Subcutaneous abdominal adipose tissue (tissue), 5 donors: Measurements from ENCODE around the gene FUBP3.
"Not testable (repeated sequence)": the region's sequence is repeated elsewhere in the genome, so short reads cannot be mapped to it uniquely, and the experiment has no call there.

Experiments used
- H3K27ac ChIP-seq: one replicate; pipeline ENCODE4 v1.7.0; 2013; ENCODE audit warnings: low read depth, mild to moderate bottlenecking, inconsistent platforms, low read length, moderate library complexity
- H3K27me3 ChIP-seq, 5 donors: one replicate each; pipeline ENCODE4 v1.7.0; 2013; ENCODE audit warnings: low read length in 5 of 5, inconsistent platforms in 1 of 5; ENCODE audit not compliant: control insufficient read depth in 5 of 5, insufficient read depth in 4 of 5
- H3K36me3 ChIP-seq, 5 donors: one replicate each; pipeline ENCODE4 v1.7.0; 2013; ENCODE audit warnings: low read length in 5 of 5; ENCODE audit not compliant: control insufficient read depth in 5 of 5, insufficient read depth in 5 of 5
- H3K4me1 ChIP-seq, 5 donors: one replicate each; pipeline ENCODE4 v1.7.0; 2013; ENCODE audit warnings: low read length in 5 of 5, mild to moderate bottlenecking in 3 of 5, moderate library complexity in 1 of 5; ENCODE audit not compliant: control insufficient read depth in 5 of 5, insufficient read depth in 5 of 5
- H3K4me3 ChIP-seq, 5 donors: one replicate each; pipeline ENCODE4 v1.7.0; 2013; ENCODE audit warnings: low read length in 5 of 5, low read depth in 1 of 5
- H3K9ac ChIP-seq, 5 donors: one replicate each; pipeline ENCODE4 v1.7.0; 2013; ENCODE audit warnings: low read length in 5 of 5, mild to moderate bottlenecking in 4 of 5, moderate library complexity in 3 of 5
- H3K9me3 ChIP-seq, 5 donors: one replicate each; pipeline ENCODE4 v1.7.0; 2013; ENCODE audit warnings: low read length in 5 of 5; ENCODE audit not compliant: control insufficient read depth in 5 of 5
- donor health status: healthy.
- donor health status: healthy.
- donor health status: healthy.
- donor health status: healthy.
- donor health status: healthy.

The FUBP3 gene

GRCh38 chr9:130555968-130556367 is 23.4 kb upstream of the FUBP3 start:
- H3K27ac ChIP-seq, result no peak overlapping the region
- H3K36me3 ChIP-seq, result no peaks in the 10 kb centered on the region
- H3K4me3 ChIP-seq, result no peak overlapping the region
- H3K4me1 ChIP-seq, result no peaks in the 10 kb centered on the region
- H3K9me3 ChIP-seq, result peaks cover 0 to 8% (median 5%) of the 10 kb centered on the region in 5 donors
- H3K9ac ChIP-seq, result no peak overlapping the region
- H3K27me3 ChIP-seq, result peaks cover 9 to 22% (median 20%) of the 10 kb centered on the region in 5 donors

- Histone ChIP-seq H3K4me3 (no peak overlapping the region), H3K4me1 (no peaks in the 10 kb centered on the region), H3K27ac (no peak overlapping the region), H3K36me3 (no peaks in the 10 kb centered on the region), H3K9me3 (peaks cover 0 to 8% (median 5%) of the 10 kb centered on the region in 5 donors), H3K27me3 (peaks cover 9 to 21% (median 17%) of the 10 kb centered on the region in 5 donors), H3K9ac (no peak overlapping the region)
Observed at GRCh38 chr9:130556396-130557076, 22.8 kb upstream of the FUBP3 start.

GRCh38 chr9:130557077-130557468 is 22.3 kb upstream of the FUBP3 start:
- Histone ChIP-seq H3K4me3 (no peak overlapping the region), H3K36me3 (no peaks in the 10 kb centered on the region), H3K27ac (no peak overlapping the region), H3K9me3 (peaks cover 0 to 8% (median 5%) of the 10 kb centered on the region in 5 donors), H3K4me1 (no peaks in the 10 kb centered on the region), H3K27me3 (peaks cover 9 to 16% (median 13%) of the 10 kb centered on the region in 5 donors), H3K9ac (no peak overlapping the region)

- Histone ChIP-seq H3K36me3 (no peaks in the 10 kb centered on the region), H3K27me3 (peaks cover 4 to 14% (median 5%) of the 10 kb centered on the region in 5 donors), H3K27ac (no peak overlapping the region), H3K9ac (no peak overlapping the region), H3K4me1 (no peaks in the 10 kb centered on the region), H3K9me3 (no peaks in the 10 kb centered on the region), H3K4me3 (no peak overlapping the region)
Observed at GRCh38 chr9:130561056-130561455, 18.3 kb upstream of the FUBP3 start.

- H3K9me3 ChIP-seq, H3K27me3 ChIP-seq, H3K4me1 ChIP-seq, H3K9ac ChIP-seq, H3K27ac ChIP-seq, H3K4me3 ChIP-seq, H3K36me3 ChIP-seq: not testable (repeated sequence)
Observed at GRCh38 chr9:130562525-130562924, 16.9 kb upstream of the FUBP3 start.

- Histone ChIP-seq H3K36me3 (no peaks in the 10 kb centered on the region), H3K4me1 (no peaks in the 10 kb centered on the region), H3K27ac (no peak overlapping the region), H3K9ac (no peak overlapping the region), H3K9me3 (no peaks in the 10 kb centered on the region), H3K4me3 (no peak overlapping the region), H3K27me3 (peaks cover 0 to 6% (median 0%) of the 10 kb centered on the region in 5 donors)
Observed at GRCh38 chr9:130563797-130564196, 15.6 kb upstream of the FUBP3 start.

- no peaks in the 10 kb centered on the region for H3K4me1 ChIP-seq
- no peaks in the 10 kb centered on the region for H3K36me3 ChIP-seq
- H3K27me3 ChIP-seq, result peaks cover 0 to 6% (median 0%) of the 10 kb centered on the region in 5 donors
Observed at GRCh38 chr9:130565792-130566191, 13.6 kb upstream of the FUBP3 start.

GRCh38 chr9:130570208-130570607 is 9.2 kb upstream of the FUBP3 start:
- Histone ChIP-seq H3K27ac (no peak overlapping the region), H3K4me3 (no peak overlapping the region), H3K27me3 (peaks cover 0 to 2% (median 0%) of the 10 kb centered on the region in 5 donors), H3K36me3 (no peaks in the 10 kb centered on the region), H3K4me1 (no peaks in the 10 kb centered on the region), H3K9me3 (no peaks in the 10 kb centered on the region), H3K9ac (no peak overlapping the region)

More at GRCh38 chr9:130565792-130566191, 13.6 kb upstream of the FUBP3 start:
- Histone ChIP-seq H3K9me3 (no peaks in the 10 kb centered on the region), H3K4me3 (no peak overlapping the region), H3K9ac (no peak overlapping the region), H3K27ac (no peak overlapping the region)

- H3K36me3 ChIP-seq, result no peaks in the 10 kb centered on the region
- H3K9ac ChIP-seq, result no peak overlapping the region
- H3K9me3 ChIP-seq, result no peaks in the 10 kb centered on the region
- H3K4me1 ChIP-seq, result peaks cover 0 to 19% (median 18%) of the 10 kb centered on the region in 5 donors
- no peak overlapping the region for H3K27ac ChIP-seq
- no peak overlapping the region for H3K4me3 ChIP-seq
- no peaks in the 10 kb centered on the region for H3K27me3 ChIP-seq
Observed at GRCh38 chr9:130575514-130575913, 3.9 kb upstream of the FUBP3 start.

GRCh38 chr9:130576176-130576575 is 3.2 kb upstream of the FUBP3 start:
- H3K27ac ChIP-seq, result no peak overlapping the region
- H3K36me3 ChIP-seq, result peaks cover 0 to 2% (median 0%) of the 10 kb centered on the region in 5 donors
- no peaks in the 10 kb centered on the region for H3K27me3 ChIP-seq
- H3K9ac ChIP-seq, result no peak overlapping the region
- H3K4me3 ChIP-seq, result no peak overlapping the region
- H3K4me1 ChIP-seq, result peaks cover 0 to 25% (median 25%) of the 10 kb centered on the region in 5 donors
- no peaks in the 10 kb centered on the region for H3K9me3 ChIP-seq
